HEK293 (cell line): ENCODE results near the gene SAMD11.
A peak's percentile ranks its signal among the peaks of the same experiment; 100 is the strongest.

Experiments
- HOXC10 ChIP-seq: sonication (generic); formaldehyde crosslinking; IDR thresholded peaks from 2 replicates; pipeline ENCODE4 v1.8.1; 2023; ENCODE audit warnings: mild to moderate bottlenecking, missing genetic modification reagents
- REST ChIP-seq: fragments of 450-650 bp; formaldehyde crosslinking; IDR thresholded peaks from 2 replicates; pipeline ENCODE4 v1.5.1; 2016; ENCODE audit warnings: missing biosample characterization, missing genetic modification characterization
- ZBTB17 ChIP-seq: fragments of 450-650 bp; formaldehyde crosslinking; IDR thresholded peaks from 2 replicates; pipeline ENCODE4 v1.5.1; 2016; ENCODE audit warnings: missing biosample characterization, missing genetic modification characterization
- ZNF146 ChIP-seq: fragments of 450-650 bp; formaldehyde crosslinking; IDR thresholded peaks from 2 replicates; pipeline ENCODE4 v1.5.1; 2016; ENCODE audit warnings: missing biosample characterization, missing genetic modification characterization
- ZNF274 ChIP-seq, 2 experiments: fragments of 200-500 bp in 1 of 2; fragments of 450-650 bp in 1 of 2; sonication (Bioruptor generic) in 1 of 2; formaldehyde crosslinking in 1 of 2; IDR thresholded peaks; 2 replicates each; pipeline versions ENCODE4 v1.5.1 to v1.6.1; 2014 to 2016; ENCODE audit warnings: borderline replicate concordance in 1 of 2, inconsistent platforms in 1 of 2, low read length in 1 of 2, missing biosample characterization in 1 of 2, missing genetic modification characterization in 1 of 2
- ZNF311 ChIP-seq: fragments of 450-650 bp; formaldehyde crosslinking; IDR thresholded peaks from 2 replicates; pipeline ENCODE4 v1.5.1; 2017; ENCODE audit warnings: missing biosample characterization, missing genetic modification characterization, borderline replicate concordance
- ZNF354C ChIP-seq: fragments of 450-650 bp; formaldehyde crosslinking; IDR thresholded peaks from 2 replicates; pipeline ENCODE4 v1.5.1; 2016; ENCODE audit warnings: missing biosample characterization, missing genetic modification characterization, low read depth, borderline replicate concordance

DNA sequence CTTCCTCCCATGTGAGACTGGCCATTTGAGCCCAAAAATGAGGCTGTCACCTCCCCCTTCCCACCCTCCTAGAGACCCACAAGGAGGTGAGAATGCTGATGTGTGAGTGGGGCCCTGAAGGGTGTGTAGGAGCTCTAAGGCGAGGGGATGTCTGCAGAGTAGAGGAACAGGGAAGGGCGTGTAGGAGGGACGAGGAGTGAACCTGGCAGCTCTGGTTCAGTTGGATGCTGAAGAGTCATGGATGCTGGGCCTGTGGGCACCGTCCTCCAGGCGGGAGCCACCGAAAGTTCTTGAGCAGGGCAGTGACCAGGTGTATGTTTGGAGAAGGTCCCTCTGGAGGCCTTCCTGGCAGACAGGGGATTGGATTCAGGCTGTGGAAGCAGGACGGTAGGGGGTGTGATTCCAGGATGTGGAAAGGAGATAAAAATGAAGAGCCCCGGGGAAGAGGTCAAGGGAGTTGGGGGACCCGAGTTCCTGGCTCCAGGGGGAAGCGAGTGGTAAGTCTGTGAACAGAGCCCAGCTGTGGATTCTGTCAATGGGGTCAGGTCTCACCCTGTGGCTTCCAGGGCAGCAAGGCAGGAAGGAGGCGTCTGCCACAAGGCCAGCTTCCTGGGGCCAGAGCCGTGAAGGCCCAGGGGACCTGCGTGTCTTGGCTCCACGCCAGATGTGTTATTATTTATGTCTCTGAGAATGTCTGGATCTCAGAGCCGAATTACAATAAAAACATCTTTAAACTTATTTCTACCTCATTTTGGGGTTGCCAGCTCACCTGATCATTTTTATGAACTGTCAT lies 7.9 kb downstream of the SAMD11 start:
- TF ChIP-seq HOXC10 (CRISPR knock-in tag) (no peak), ZNF354C (no peak), REST (tag by site-specific recombination) (no peak; the same call in 1 of the 2 replicates), ZNF274 (IDR thresholded peaks at IDR 0.05; ENCODE audit: low read length) (no peak), ZNF274 (tag by site-specific recombination; IDR thresholded peaks at IDR 0.05; ENCODE audit: borderline replicate concordance) (no peak), ZNF146 (no peak), ZNF311 (tag by site-specific recombination) (no peak), ZBTB17 (tag by site-specific recombination) (peak; percentile 63)
